ENCODE measurements around the gene AAK1. TPM values are rescaled to one million over a fixed set of nuclear protein-coding genes. Genes with fewer than 3 reads are reported as not detected.

AAK1 gene
- total RNA-seq, 1 donor from 2014 or later: 76.2 TPM

Other genes starting within 250 kb of the AAK1 start
- 122 TPM for gene NFU1, start 206.3 kb downstream of the AAK1 start, total RNA-seq
- gene ANXA4, start 98.4 kb upstream of the AAK1 start, total RNA-seq: 27.5 TPM
- gene GMCL1, start 185.9 kb upstream of the AAK1 start, total RNA-seq: 4.3 TPM